ENCODE measurements around the gene PRPF39.

DNA sequence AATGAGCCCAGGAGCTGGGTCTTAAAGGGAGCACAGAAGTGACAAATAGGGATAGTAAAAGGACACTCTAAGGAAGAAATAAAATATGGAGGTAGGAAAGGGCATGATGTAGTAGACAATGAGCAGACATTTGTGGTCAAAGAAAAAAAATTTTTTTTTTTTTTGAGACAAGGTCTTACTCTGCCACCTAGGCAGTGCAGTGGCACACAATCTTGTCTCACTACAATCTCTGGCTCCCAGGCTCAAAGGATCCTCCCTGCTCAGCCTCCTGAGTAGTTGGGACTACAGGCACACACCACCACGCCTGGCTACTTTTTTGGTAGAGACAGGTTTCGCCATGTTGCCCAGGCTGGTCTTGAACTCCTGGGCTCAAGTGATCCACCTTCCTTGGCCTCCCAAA, 41.8 kb downstream of the PRPF39 start:
- TF ChIP-seq, protein P1, sequence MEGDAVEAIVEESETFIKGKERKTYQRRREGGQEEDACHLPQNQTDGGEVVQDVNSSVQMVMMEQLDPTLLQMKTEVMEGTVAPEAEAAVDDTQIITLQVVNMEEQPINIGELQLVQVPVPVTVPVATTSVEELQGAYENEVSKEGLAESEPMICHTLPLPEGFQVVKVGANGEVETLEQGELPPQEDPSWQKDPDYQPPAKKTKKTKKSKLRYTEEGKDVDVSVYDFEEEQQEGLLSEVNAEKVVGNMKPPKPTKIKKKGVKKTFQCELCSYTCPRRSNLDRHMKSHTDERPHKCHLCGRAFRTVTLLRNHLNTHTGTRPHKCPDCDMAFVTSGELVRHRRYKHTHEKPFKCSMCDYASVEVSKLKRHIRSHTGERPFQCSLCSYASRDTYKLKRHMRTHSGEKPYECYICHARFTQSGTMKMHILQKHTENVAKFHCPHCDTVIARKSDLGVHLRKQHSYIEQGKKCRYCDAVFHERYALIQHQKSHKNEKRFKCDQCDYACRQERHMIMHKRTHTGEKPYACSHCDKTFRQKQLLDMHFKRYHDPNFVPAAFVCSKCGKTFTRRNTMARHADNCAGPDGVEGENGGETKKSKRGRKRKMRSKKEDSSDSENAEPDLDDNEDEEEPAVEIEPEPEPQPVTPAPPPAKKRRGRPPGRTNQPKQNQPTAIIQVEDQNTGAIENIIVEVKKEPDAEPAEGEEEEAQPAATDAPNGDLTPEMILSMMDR (conservative IDR thresholded peaks at IDR 0.05; ENCODE audit: low read depth, low read length), result no peak
- TF ChIP-seq, protein P2, sequence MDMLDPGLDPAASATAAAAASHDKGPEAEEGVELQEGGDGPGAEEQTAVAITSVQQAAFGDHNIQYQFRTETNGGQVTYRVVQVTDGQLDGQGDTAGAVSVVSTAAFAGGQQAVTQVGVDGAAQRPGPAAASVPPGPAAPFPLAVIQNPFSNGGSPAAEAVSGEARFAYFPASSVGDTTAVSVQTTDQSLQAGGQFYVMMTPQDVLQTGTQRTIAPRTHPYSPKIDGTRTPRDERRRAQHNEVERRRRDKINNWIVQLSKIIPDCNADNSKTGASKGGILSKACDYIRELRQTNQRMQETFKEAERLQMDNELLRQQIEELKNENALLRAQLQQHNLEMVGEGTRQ (IDR thresholded peaks at IDR 0.05; ENCODE audit: low read depth, low read length), result no peak
- TF ChIP-seq POLR2A (IDR thresholded peaks at IDR 0.05; ENCODE audit: low read depth, low read length) (no peak), RFX5 (IDR thresholded peaks at IDR 0.05; ENCODE audit: low read depth, low read length) (no peak)
